SK-N-MC (cell line): ENCODE data around the gene RAB35.

Experiments
- DNase-seq: peaks from one replicate; pipeline ENCODE4 v3.0.0-alpha.2; 2011; ENCODE audit warnings: low read depth, low spot score
- H3K27ac ChIP-seq: fragments of 200-600 bp; sonication (generic); 2 replicates; pipeline ENCODE4 v1.5.1; 2016; ENCODE audit warnings: mixed run types
- H3K36me3 ChIP-seq: fragments of 200-600 bp; sonication (generic); 2 replicates; pipeline ENCODE4 v1.6.1; 2017; ENCODE audit warnings: antibody characterized with exemption, low read length, mixed read lengths; ENCODE audit not compliant: insufficient read depth
- H3K4me3 ChIP-seq: fragments of 200-600 bp; sonication (generic); 2 replicates; pipeline ENCODE4 v1.5.1; 2016
- H3K9ac ChIP-seq: fragments of 200-600 bp; sonication (generic); 2 replicates; pipeline ENCODE4 v1.8.0; 2017; ENCODE audit warnings: mixed run types, mixed read lengths; ENCODE audit not compliant: insufficient read length
- H3K9me3 ChIP-seq: fragments of 200-600 bp; sonication (generic); 2 replicates; pipeline ENCODE4 v1.6.1; 2017; ENCODE audit warnings: low read depth, mild to moderate bottlenecking, antibody characterized with exemption, low read length, moderate library complexity, mixed read lengths
- EZH2 ChIP-seq: fragments of 200-600 bp; sonication (generic); IDR thresholded peaks from one replicate; pipeline ENCODE4 v1.6.1; 2017; ENCODE audit warnings: antibody characterized with exemption
- FOXP2 ChIP-seq: optimal IDR thresholded peaks from 2 replicates; pipeline ENCODE3; 2011; ENCODE audit warnings: mild to moderate bottlenecking, moderate library complexity; ENCODE audit not compliant: insufficient read depth; ENCODE audit errors: extremely low read length, control extremely low read depth
- POLR2AphosphoS5 ChIP-seq: IDR thresholded peaks from 2 replicates; pipeline ENCODE4 v1.6.1; 2012; ENCODE audit warnings: mild to moderate bottlenecking, low read depth, low read length, borderline replicate concordance

RAB35 gene

DNA sequence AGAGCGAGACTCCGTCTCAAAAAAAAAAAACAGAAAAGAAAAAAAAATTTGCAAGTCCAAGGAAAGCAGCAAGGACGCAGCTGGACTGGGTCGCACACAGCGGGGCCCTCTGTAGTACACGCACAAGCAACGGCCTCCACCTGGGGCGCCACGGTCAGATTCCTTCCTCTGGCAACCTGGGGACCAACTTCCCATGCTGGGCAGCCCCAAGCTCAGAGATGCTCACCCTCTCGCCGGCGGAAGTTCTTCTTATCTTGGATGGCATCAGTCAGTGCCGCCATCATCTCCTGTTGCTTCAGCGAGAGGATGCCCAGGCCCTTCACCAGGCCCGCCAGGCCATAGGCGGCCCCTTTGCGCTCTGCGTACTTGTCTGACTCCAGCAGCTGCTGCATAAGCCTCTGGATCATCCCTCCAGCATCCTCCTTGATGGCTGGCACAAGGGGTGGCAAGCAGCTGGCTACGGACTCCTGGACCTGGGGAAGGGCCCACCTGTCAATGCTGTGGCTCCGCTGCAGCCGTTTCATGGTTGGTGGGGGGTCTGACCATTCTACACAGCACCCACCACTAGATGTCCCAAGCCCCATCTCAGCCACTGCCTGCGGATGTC, 34.5 kb upstream of the RAB35 start:
- H3K9me3 ChIP-seq: no peaks in the 10 kb centered on the region
- H3K27ac ChIP-seq: no peak overlapping the region
- H3K36me3 ChIP-seq: peaks cover 84% of the 10 kb centered on the region
- H3K4me3 ChIP-seq: no peak overlapping the region
- TF ChIP-seq FOXP2 (no peak), EZH2 (no peak), POLR2AphosphoS5 (no peak)
- DNase-seq: no peak
- no peak overlapping the region for H3K9ac ChIP-seq

DNA sequence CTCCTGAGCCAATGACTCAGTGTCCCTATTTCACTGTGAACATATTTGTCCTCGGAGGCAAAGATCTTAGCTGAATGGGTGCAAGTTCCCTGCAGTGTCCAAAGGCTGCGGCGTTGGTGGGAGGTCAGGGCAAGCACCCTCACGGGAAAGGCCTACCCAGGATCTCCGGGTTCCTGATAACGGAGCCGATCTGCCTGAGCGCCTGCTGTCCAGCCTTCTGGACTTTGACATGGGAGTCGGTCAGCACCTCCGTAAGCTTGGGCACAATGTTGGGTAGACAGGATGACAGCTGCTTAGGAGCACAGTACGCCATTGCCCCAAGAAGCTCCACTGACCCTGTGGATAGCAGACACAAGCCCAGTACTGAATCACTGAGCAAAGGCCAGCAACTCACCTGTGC, 31.5 kb upstream of the RAB35 start:
- Histone ChIP-seq H3K9ac (no peak overlapping the region), H3K4me3 (no peak overlapping the region), H3K9me3 (no peaks in the 10 kb centered on the region), H3K36me3 (peaks cover 83% of the 10 kb centered on the region), H3K27ac (no peak overlapping the region)
- TF ChIP-seq POLR2AphosphoS5 (no peak), EZH2 (no peak), FOXP2 (no peak)
- DNase-seq: no peak

DNA sequence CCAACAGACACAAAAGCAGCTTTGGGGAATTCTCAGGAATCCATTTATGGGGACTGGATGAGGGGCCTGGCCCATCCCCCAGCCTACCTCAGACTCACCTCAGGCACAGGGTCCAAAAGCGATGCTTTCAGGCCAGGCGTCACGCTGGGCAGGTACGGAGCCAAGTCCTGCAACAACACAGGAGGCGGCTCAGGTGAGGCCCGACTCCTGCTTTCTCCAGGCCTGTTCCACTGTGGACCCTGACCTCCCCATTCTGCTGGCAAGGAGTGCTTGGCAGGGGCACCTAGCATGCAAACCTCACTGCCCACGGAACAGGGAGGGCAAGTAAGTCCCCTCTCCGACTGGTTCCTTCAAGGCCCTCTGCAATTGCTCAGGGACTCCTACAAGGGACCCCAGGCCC, 28.6 kb upstream of the RAB35 start:
- H3K27ac ChIP-seq: no peak overlapping the region
- TF ChIP-seq EZH2 (no peak), POLR2AphosphoS5 (no peak), FOXP2 (no peak)
- no peak overlapping the region for H3K4me3 ChIP-seq
- no peak for DNase-seq
- peaks cover 93% of the 10 kb centered on the region for H3K36me3 ChIP-seq
- H3K9ac ChIP-seq: no peak overlapping the region
- no peaks in the 10 kb centered on the region for H3K9me3 ChIP-seq

DNA sequence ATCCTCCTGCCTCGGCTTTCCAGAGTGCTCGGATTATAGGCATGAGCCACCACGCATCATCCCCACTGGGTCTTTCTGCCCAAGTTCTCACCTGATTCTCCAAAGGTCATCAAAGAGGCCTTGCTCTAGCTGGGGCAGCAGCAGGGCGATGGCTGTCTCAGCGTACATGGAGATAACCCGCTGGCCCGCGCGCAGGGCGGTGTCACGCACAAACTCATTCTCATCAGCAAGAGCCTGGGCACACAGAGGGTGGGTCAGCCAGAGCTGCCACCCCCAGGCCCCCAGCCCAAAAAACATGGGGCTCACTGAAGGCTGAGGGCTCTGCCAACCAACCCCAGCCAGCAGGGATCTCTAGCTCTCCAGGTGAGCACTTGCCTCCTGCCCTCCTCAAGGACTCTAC, 27.7 kb upstream of the RAB35 start:
- Histone ChIP-seq H3K9ac (no peak overlapping the region), H3K27ac (no peak overlapping the region), H3K36me3 (peaks cover 92% of the 10 kb centered on the region), H3K4me3 (no peak overlapping the region), H3K9me3 (no peaks in the 10 kb centered on the region)
- no peak for DNase-seq
- TF ChIP-seq FOXP2: no peak
- no peak for TF ChIP-seq POLR2AphosphoS5
- TF ChIP-seq EZH2: no peak

DNA sequence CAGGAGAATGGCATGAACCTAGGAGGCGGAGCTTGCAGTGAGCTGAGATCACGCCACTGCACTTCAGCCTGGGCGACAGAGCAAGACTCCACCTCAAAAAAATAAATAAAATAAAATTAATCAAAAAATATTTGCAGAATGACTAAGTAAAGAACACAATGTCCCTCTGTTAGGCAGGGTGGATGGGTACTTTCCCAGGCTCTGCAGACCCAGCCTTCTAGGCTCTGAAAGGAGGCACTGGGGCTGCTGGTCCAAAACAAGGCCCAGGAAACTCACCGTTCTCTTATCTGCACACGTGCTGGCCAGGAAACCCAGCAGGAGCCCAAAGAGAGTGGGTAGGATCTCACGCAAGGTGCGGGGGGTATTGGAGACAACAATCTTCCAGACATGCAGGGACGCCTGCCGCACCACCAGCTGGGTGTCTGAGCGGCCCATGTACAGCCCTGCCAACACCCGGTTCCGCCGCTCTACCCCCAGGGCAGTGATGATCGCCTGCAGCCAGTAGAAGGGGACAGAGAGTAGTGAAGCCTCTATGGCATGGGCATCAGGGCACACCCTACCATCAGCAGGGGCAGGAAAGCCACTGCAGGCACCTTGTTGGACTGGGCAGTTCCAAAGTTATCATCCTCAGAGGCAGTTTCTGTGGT, 25.8 kb upstream of the RAB35 start:
- no peak for DNase-seq
- Histone ChIP-seq H3K36me3 (peaks cover 88% of the 10 kb centered on the region), H3K27ac (no peak overlapping the region), H3K9me3 (no peaks in the 10 kb centered on the region), H3K4me3 (no peak overlapping the region), H3K9ac (no peak overlapping the region)
- TF ChIP-seq POLR2AphosphoS5: no peak
- TF ChIP-seq FOXP2: no peak
- TF ChIP-seq EZH2: no peak

DNA sequence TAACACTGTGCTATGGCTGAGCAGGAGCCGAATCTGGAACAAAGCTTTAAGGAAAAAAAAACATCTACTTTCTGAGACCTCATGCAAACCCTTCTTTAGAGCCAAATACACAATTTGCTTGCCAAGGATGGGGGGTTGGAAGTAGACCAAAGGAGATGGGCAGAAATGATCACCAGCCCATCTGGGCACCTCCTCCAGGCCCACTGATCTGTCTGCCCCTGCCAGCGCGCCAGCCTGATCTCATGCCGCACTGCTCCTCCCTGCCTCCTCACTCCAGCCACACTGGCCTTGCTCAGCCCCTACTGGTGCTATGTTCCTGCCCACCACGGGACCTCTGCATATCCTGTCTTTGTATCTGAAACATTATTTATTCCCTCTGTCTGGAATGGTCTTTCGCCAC, 24.8 kb upstream of the RAB35 start:
- Histone ChIP-seq H3K27ac (no peak overlapping the region), H3K9ac (no peak overlapping the region), H3K9me3 (no peaks in the 10 kb centered on the region), H3K36me3 (peaks cover 89% of the 10 kb centered on the region), H3K4me3 (no peak overlapping the region)
- DNase-seq: no peak
- no peak for TF ChIP-seq EZH2
- no peak for TF ChIP-seq POLR2AphosphoS5
- no peak for TF ChIP-seq FOXP2

DNA sequence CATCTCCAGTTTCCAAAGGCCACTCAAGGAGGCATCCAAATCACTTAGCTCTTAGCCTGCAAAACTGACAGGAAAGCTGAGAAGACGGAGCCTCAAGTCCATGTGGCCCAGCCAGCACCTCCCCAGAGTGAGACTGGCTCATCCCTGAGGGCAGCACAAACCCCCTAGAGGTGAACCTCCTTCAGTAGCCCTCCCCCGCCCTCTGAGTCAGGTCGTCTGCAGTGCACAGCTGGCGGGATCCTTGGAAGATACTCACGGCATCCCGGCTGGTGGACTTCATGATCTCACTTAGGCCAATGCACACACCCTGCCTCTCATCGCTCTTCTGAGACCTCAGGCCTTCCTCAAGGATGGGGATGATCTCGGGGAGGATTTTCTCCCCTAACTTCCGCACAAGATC, 24.1 kb upstream of the RAB35 start:
- Histone ChIP-seq H3K36me3 (peaks cover 92% of the 10 kb centered on the region), H3K9ac (no peak overlapping the region), H3K9me3 (no peaks in the 10 kb centered on the region)

DNA sequence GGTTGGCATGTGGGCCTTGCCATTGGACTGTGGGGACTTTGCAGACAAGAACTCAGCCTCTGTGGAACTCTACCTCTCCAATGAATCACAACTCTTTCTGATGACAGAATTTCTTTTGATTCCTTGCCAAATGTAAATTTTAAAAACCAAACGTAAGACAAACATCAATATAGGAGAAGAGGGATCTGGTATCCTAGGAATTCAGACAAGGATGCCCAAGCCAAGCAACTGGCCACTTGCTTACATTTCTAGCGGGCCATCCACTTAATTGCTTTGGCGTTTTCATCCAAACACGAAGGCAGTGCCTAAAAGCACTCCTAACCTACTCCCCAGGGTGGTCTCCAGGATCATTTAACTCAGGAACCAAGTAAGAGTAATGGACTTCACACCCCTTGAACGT, 23.4 kb upstream of the RAB35 start:
- no peak overlapping the region for H3K27ac ChIP-seq
- TF ChIP-seq EZH2: no peak
- no peak for TF ChIP-seq FOXP2
- TF ChIP-seq POLR2AphosphoS5: no peak
- H3K9me3 ChIP-seq: no peaks in the 10 kb centered on the region
- DNase-seq: no peak
- peaks cover 91% of the 10 kb centered on the region for H3K36me3 ChIP-seq
- no peak overlapping the region for H3K4me3 ChIP-seq
- no peak overlapping the region for H3K9ac ChIP-seq

More for the DNA sequence above, 24.1 kb upstream of the RAB35 start:
- no peak for DNase-seq
- no peak overlapping the region for H3K27ac ChIP-seq
- TF ChIP-seq POLR2AphosphoS5 (no peak), EZH2 (no peak), FOXP2 (no peak)
- H3K4me3 ChIP-seq: no peak overlapping the region

DNA sequence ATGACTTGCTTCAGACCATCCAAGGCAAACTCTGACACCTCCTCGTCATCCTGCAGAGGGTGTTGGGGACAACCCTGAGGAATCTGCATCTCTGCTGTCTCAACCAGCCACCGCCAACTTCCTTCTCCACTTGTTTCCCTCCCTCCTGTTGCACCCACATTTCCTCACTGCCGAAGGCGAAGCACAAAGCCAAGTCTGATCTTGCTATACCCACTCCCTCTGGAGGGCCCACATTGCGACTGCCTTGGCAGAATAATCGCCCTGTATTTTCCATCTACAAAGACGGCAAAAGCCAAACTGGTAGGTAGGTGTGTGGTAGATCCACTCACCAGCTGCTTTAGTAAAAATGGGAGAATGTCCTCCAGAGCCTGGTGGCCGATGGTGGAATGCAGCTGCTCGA, 21.8 kb upstream of the RAB35 start:
- no peak for TF ChIP-seq POLR2AphosphoS5
- no peak for TF ChIP-seq FOXP2
- TF ChIP-seq EZH2: no peak
- Histone ChIP-seq H3K9ac (no peak overlapping the region), H3K9me3 (no peaks in the 10 kb centered on the region), H3K27ac (no peak overlapping the region), H3K36me3 (peaks cover 91% of the 10 kb centered on the region), H3K4me3 (no peak overlapping the region)
- DNase-seq: no peak
